Peyer's patch (tissue), 4 donors: ENCODE data around the gene DNAJB13.

Source experiments
- CTCF ChIP-seq, 6 experiments: fragments of 450-650 bp in 4 of 6; fragments of 200-600 bp in 2 of 6; sonication (generic) in 1 of 6; IDR thresholded peaks; one replicate each; pipeline ENCODE4 v1.5.1; 2017 to 2019; ENCODE audit warnings: antibody characterized with exemption in 6 of 6, mild to moderate bottlenecking in 3 of 6, moderate library complexity in 1 of 6
- POLR2A ChIP-seq, 2 donors: fragments of 450-650 bp; IDR thresholded peaks; one replicate each; pipeline ENCODE4 v1.5.1; 2017; ENCODE audit warnings: antibody characterized with exemption in 2 of 2, mild to moderate bottlenecking in 2 of 2, moderate library complexity in 2 of 2

DNA sequence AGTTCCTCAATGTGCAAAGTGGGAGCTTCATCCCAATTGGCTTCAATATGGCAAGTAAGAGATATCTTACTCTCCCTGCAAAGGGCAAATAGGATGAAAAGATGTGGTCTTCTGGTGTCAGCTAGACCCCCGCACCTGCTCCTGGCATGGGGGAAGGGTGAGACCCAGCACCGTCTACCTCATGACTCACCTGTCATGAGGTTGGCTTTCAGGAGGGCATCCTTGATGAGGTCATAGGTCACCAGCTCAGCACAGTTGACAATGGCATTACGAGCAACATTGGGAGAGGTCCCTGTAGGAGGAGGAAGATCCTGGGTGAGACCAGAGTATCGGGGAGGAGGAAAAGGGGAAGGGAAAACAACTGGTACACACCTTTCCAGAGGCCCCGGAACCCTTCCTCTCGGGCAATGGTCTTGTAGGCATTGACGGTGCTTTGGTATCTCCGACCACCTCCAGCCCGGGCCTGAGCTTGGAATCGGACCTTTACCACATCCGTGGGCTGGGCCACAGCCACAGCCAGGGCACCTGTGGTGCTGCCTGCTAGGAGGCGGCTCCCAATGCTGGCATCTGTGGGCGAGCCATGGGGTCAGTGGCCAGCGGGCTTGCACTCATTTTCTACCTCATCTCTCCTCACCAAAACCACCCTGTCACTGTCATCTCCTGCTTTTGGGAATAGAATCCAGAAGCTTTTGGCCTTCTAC lies 25.8 kb downstream of the DNAJB13 start:
- TF ChIP-seq POLR2A (IDR thresholded peaks at IDR 0.05) (no peak), CTCF (IDR thresholded peaks at IDR 0.05) (no peak)
